B cell (primary cell): ENCODE results near the gene FERMT3.

ENCODE experiments used
- CTCF ChIP-seq: fragments of 200-600 bp; IDR thresholded peaks from one replicate; pipeline ENCODE4 v1.8.0; 2022; ENCODE audit warnings: antibody characterized with exemption, mild to moderate bottlenecking
- EZH2 ChIP-seq: IDR thresholded peaks from 2 replicates; pipeline ENCODE4 v1.6.1; 2012; ENCODE audit warnings: borderline replicate concordance, low read depth, mild to moderate bottlenecking, moderate library complexity, low read length; ENCODE audit not compliant: insufficient read depth, poor library complexity, severe bottlenecking

GRCh38 chr11:64211181-64211872 lies 4.8 kb downstream of the FERMT3 start:
- TF ChIP-seq CTCF = no peak
- no peak for TF ChIP-seq EZH2
